Measurements from ENCODE around the gene TRIM49D2.
"Not testable (repeated sequence)": the region's sequence is repeated elsewhere in the genome, so short reads cannot be mapped to it uniquely, and the experiment has no call there.

Gene TRIM49D2

GRCh38 chr11:89923764-89924163, at the start of gene TRIM49D2:
TRIM49D2 (plus strand) TSS chr11:89924064; CDS start chr11:89926762, 2,698 bp downstream.
- not testable (repeated sequence) for H3K27me3 ChIP-seq (ENCODE audit: insufficient read depth, low read length, poor library complexity, severe bottlenecking); H3K4me1 ChIP-seq (ENCODE audit: insufficient read depth, low read length, poor library complexity, severe bottlenecking); H2AFZ ChIP-seq (ENCODE audit: low read length); H3K36me3 ChIP-seq (ENCODE audit: insufficient read depth, low read length); H3K9ac ChIP-seq (ENCODE audit: low read depth, low read length, poor library complexity, severe bottlenecking); H4K20me1 ChIP-seq (ENCODE audit: insufficient read depth, low read length, poor library complexity, severe bottlenecking); H3K4me2 ChIP-seq (ENCODE audit: low read depth, low read length, poor library complexity, severe bottlenecking); H3F3A ChIP-seq (ENCODE audit: low read depth); H3K9me2 ChIP-seq (replicated peaks; ENCODE audit: low read depth, low read length); H3K79me2 ChIP-seq (ENCODE audit: insufficient read depth, low read length); H3K4me3 ChIP-seq (ENCODE audit: low read length, poor library complexity, severe bottlenecking); H3K9me3 ChIP-seq (ENCODE audit: insufficient read depth, low read depth, low read length)

GRCh38 chr11:89877511-89877910, 46.4 kb upstream of the TRIM49D2 start:
- not testable (repeated sequence) for H3F3A ChIP-seq (ENCODE audit: low read depth); H3K9ac ChIP-seq (ENCODE audit: low read depth, low read length, poor library complexity, severe bottlenecking); H3K9me2 ChIP-seq (replicated peaks; ENCODE audit: low read depth, low read length); H4K20me1 ChIP-seq (ENCODE audit: insufficient read depth, low read length, poor library complexity, severe bottlenecking); H3K36me3 ChIP-seq (ENCODE audit: insufficient read depth, low read length); H3K4me3 ChIP-seq (ENCODE audit: low read length, poor library complexity, severe bottlenecking); H3K27me3 ChIP-seq (ENCODE audit: insufficient read depth, low read length, poor library complexity, severe bottlenecking); H2AFZ ChIP-seq (ENCODE audit: low read length); H3K4me2 ChIP-seq (ENCODE audit: low read depth, low read length, poor library complexity, severe bottlenecking); H3K4me1 ChIP-seq (ENCODE audit: insufficient read depth, low read length, poor library complexity, severe bottlenecking); H3K79me2 ChIP-seq (ENCODE audit: insufficient read depth, low read length); H3K9me3 ChIP-seq (ENCODE audit: insufficient read depth, low read depth, low read length)

GRCh38 chr11:89893245-89893644, 30.6 kb upstream of the TRIM49D2 start:
- H3F3A ChIP-seq (ENCODE audit: low read depth); H3K9me2 ChIP-seq (replicated peaks; ENCODE audit: low read depth, low read length); H3K9ac ChIP-seq (ENCODE audit: low read depth, low read length, poor library complexity, severe bottlenecking); H2AFZ ChIP-seq (ENCODE audit: low read length); H3K4me3 ChIP-seq (ENCODE audit: low read length, poor library complexity, severe bottlenecking); H3K36me3 ChIP-seq (ENCODE audit: insufficient read depth, low read length); H3K79me2 ChIP-seq (ENCODE audit: insufficient read depth, low read length); H3K4me2 ChIP-seq (ENCODE audit: low read depth, low read length, poor library complexity, severe bottlenecking); H3K9me3 ChIP-seq (ENCODE audit: insufficient read depth, low read depth, low read length); H4K20me1 ChIP-seq (ENCODE audit: insufficient read depth, low read length, poor library complexity, severe bottlenecking); H3K4me1 ChIP-seq (ENCODE audit: insufficient read depth, low read length, poor library complexity, severe bottlenecking); H3K27me3 ChIP-seq (ENCODE audit: insufficient read depth, low read length, poor library complexity, severe bottlenecking): not testable (repeated sequence)

GRCh38 chr11:89900809-89901208, 23.1 kb upstream of the TRIM49D2 start:
- not testable (repeated sequence) for H3K27me3 ChIP-seq (ENCODE audit: insufficient read depth, low read length, poor library complexity, severe bottlenecking); H3K4me2 ChIP-seq (ENCODE audit: low read depth, low read length, poor library complexity, severe bottlenecking); H3K9me2 ChIP-seq (replicated peaks; ENCODE audit: low read depth, low read length); H3F3A ChIP-seq (ENCODE audit: low read depth); H3K79me2 ChIP-seq (ENCODE audit: insufficient read depth, low read length); H3K4me1 ChIP-seq (ENCODE audit: insufficient read depth, low read length, poor library complexity, severe bottlenecking); H2AFZ ChIP-seq (ENCODE audit: low read length); H3K36me3 ChIP-seq (ENCODE audit: insufficient read depth, low read length); H3K4me3 ChIP-seq (ENCODE audit: low read length, poor library complexity, severe bottlenecking); H4K20me1 ChIP-seq (ENCODE audit: insufficient read depth, low read length, poor library complexity, severe bottlenecking); H3K9me3 ChIP-seq (ENCODE audit: insufficient read depth, low read depth, low read length); H3K9ac ChIP-seq (ENCODE audit: low read depth, low read length, poor library complexity, severe bottlenecking)

GRCh38 chr11:89922195-89922660, 1.6 kb upstream of the TRIM49D2 start, which contains the start of gene TRIM49D1:
TRIM49D1 (minus strand) TSS chr11:89922245; CDS start chr11:89917710, 4,535 bp downstream.
- Histone ChIP-seq H2AFZ (ENCODE audit: low read length) (no peak within 1 kb of the TSS), H4K20me1 (ENCODE audit: insufficient read depth, low read length, poor library complexity, severe bottlenecking) (no peaks in the 10 kb centered on the region), H3K27me3 (ENCODE audit: insufficient read depth, low read length, poor library complexity, severe bottlenecking) (no peaks in the 10 kb centered on the region), H3K4me2 (ENCODE audit: low read depth, low read length, poor library complexity, severe bottlenecking) (no peak within 1 kb of the TSS), H3K4me3 (ENCODE audit: low read length, poor library complexity, severe bottlenecking) (no peak within 1 kb of the TSS), H3K4me1 (ENCODE audit: insufficient read depth, low read length, poor library complexity, severe bottlenecking) (no peaks in the 10 kb centered on the region), H3K79me2 (ENCODE audit: insufficient read depth, low read length) (no peaks in the 10 kb centered on the region), H3F3A (ENCODE audit: low read depth) (no peaks in the 10 kb centered on the region), H3K9me3 (ENCODE audit: insufficient read depth, low read depth, low read length) (no peaks in the 10 kb centered on the region), H3K9me2 (replicated peaks; ENCODE audit: low read depth, low read length) (no peaks in the 10 kb centered on the region), H3K9ac (ENCODE audit: low read depth, low read length, poor library complexity, severe bottlenecking) (no peak within 1 kb of the TSS), H3K36me3 (ENCODE audit: insufficient read depth, low read length) (no peaks in the 10 kb centered on the region)
- no peak for TF ChIP-seq CTCF (conservative IDR thresholded peaks at IDR 0.05; ENCODE audit: low read length)
- TF ChIP-seq EZH2phosphoT487 (IDR thresholded peaks at IDR 0.05; ENCODE audit: borderline replicate concordance): no peak

GRCh38 chr11:89960833-89961232, 37.0 kb downstream of the TRIM49D2 start:
- H3K4me2 ChIP-seq (ENCODE audit: low read depth, low read length, poor library complexity, severe bottlenecking); H3K9ac ChIP-seq (ENCODE audit: low read depth, low read length, poor library complexity, severe bottlenecking); H2AFZ ChIP-seq (ENCODE audit: low read length); H3K4me3 ChIP-seq (ENCODE audit: low read length, poor library complexity, severe bottlenecking); H3F3A ChIP-seq (ENCODE audit: low read depth); H3K27me3 ChIP-seq (ENCODE audit: insufficient read depth, low read length, poor library complexity, severe bottlenecking); H3K9me2 ChIP-seq (replicated peaks; ENCODE audit: low read depth, low read length); H3K79me2 ChIP-seq (ENCODE audit: insufficient read depth, low read length); H3K36me3 ChIP-seq (ENCODE audit: insufficient read depth, low read length); H3K4me1 ChIP-seq (ENCODE audit: insufficient read depth, low read length, poor library complexity, severe bottlenecking); H3K9me3 ChIP-seq (ENCODE audit: insufficient read depth, low read depth, low read length); H4K20me1 ChIP-seq (ENCODE audit: insufficient read depth, low read length, poor library complexity, severe bottlenecking): not testable (repeated sequence)

GRCh38 chr11:89965737-89966136, 41.9 kb downstream of the TRIM49D2 start, which contains the start of gene TRIM64:
TRIM64 (plus strand) TSS chr11:89966037; CDS start chr11:89968504, 2,467 bp downstream.
- not testable (repeated sequence) for H3K27me3 ChIP-seq (ENCODE audit: insufficient read depth, low read length, poor library complexity, severe bottlenecking); H3K9me2 ChIP-seq (replicated peaks; ENCODE audit: low read depth, low read length); H2AFZ ChIP-seq (ENCODE audit: low read length); H3K4me2 ChIP-seq (ENCODE audit: low read depth, low read length, poor library complexity, severe bottlenecking); H3K9me3 ChIP-seq (ENCODE audit: insufficient read depth, low read depth, low read length); H3K36me3 ChIP-seq (ENCODE audit: insufficient read depth, low read length); H3K4me3 ChIP-seq (ENCODE audit: low read length, poor library complexity, severe bottlenecking); H3K79me2 ChIP-seq (ENCODE audit: insufficient read depth, low read length); H3K4me1 ChIP-seq (ENCODE audit: insufficient read depth, low read length, poor library complexity, severe bottlenecking); H3K9ac ChIP-seq (ENCODE audit: low read depth, low read length, poor library complexity, severe bottlenecking); H4K20me1 ChIP-seq (ENCODE audit: insufficient read depth, low read length, poor library complexity, severe bottlenecking); H3F3A ChIP-seq (ENCODE audit: low read depth)

Measured in Loucy (cell line).